NCI-H524 treated with DMSO at 0.1 percent for 48 hours (cell line): ENCODE results near the gene HEPH.
"Not testable (repeated sequence)": the region's sequence is repeated elsewhere in the genome, so short reads cannot be mapped to it uniquely, and the experiment has no call there.

Source experiments
- DNase-seq: peaks from one replicate; lab custom pipeline; 2025; lab: John Stamatoyannopoulos, UW

Gene HEPH

DNA sequence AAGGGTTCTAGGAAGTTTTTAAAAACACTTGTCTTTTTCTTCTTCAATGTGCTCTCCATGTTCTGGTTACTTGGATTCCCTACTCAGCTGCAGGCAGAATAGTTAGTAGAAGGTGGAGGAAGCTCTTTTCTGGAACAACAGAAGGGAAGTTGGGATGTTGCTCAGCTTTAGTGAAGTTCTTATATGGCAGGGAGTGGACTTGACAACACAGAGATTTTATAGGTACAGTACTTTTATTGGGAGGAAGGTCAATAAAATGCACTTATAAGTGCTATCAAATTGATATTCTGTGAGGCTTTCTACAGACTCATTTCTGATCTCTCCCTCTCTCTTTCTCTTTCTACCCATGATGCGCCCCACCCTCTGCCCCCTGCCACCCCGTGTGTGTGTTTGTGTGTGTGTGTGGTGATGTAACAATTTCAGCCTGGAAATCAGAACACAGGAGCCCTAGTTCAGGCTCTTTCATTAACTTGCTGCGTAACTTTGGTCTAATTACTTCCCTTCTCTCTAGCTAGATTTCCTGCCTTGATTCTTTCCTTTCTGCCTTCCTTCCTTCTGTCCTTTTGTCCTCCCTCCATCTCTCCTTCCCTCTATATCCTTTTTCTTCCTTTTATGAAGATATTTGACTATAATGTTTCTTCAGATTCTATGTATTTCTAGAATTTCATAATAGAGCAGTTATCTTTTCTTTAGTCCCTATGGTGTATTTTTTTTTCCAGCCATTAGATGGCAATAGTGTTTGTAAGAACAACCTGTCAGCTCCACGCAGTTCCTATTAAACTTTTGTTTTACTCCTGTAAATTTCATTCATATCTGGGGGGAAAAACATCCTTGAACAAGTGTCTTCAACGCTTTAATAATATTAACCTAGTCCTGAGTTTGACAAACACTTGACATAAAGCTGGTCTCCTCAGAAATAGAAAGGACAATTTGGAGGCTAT lies 37.1 kb downstream of the HEPH start:
- DNase-seq, result no peak

DNA sequence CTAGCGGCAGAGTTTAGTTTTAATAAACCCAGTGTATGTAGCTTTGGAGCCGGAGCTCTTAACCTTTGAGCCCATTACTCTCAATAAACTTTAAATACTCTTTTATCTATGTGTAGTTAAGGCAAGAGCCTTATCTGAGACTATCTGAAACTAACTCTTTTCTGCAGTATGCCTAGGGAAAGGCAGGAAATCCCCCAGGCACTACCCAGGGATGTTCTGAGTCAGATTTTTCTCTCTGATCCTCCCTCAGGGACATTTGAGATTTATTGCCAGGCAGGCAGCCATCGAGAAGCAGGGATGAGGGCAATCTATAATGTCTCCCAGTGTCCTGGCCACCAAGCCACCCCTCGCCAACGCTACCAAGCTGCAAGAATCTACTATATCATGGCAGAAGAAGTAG lies 39.1 kb downstream of the HEPH start:
- no peak for DNase-seq

DNA sequence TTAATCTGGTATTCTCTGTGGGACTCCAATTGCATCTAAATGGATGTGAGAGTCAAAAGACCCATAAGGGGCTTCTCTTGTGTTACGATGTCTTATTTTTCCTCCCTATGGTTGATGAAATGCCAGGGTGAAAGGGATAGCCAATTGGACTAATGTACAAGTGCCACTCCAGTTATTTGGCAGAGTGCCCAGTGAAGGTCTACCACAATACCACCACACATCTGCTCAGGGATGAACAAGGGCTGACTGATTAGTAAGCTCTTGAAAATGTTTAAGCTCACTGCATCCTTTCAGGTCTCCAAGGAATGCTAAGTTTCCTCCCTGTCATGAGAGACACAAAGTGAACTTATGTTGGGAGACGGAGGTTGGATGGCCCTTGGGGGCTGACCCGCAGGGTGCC lies 57.8 kb downstream of the HEPH start:
- DNase-seq, result no peak

DNA sequence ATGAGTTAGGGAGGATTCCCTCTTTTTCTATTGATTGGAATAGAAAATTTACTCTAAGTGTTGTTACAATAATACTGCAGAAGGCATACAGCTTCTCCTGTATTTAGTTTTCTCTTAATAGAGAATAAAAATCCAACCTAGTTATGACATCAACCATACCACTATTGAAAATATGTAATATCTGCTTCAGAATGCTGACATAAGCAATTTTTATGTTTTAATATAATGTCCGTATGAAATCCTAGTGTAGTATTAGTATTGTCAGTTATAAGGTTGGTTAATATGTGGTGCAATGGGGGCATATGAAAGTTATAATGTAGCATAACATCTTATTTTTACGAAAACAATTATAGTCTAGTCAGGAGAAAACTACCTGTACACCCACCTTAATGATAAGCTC lies 68.2 kb downstream of the HEPH start:
- DNase-seq, result no peak

DNA sequence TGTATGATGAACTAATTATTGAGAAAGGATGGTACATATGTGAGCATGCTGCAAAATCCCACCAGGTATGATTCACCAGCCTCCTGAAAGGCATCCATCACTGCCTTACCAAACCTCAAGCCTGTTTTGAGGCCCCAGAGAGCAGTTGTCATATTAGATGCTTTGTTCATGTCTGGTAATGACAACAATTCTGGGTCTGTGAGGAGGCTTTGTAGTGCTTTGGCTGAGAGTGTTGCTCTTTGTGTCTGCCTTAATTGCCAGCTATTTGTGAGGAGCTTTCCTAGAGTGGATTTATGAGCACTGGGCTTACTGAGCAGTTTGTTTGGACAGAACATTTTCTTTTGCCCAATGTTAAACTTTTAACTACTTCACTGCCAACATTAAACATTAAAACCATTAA lies 69.2 kb downstream of the HEPH start:
- no peak for DNase-seq

DNA sequence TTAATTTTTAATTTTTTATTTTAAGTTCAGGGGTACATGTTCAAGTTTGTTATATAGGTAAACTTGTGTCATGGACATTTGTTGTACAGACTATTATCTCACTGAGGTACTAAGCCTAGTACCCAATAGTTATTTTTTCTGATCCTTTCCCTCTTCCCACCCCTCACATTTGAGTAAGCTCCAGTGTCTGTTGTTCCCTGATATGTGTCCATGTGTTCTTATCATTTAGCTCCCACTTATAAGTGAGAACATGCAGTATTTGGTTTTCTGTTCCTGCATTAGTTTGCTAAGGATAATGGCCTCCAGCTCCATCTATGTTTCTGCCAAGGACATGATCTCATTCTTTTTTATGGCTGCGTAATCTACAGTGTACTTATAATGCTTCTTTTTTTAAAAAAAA lies 69.9 kb downstream of the HEPH start:
- not testable (repeated sequence) for DNase-seq

DNA sequence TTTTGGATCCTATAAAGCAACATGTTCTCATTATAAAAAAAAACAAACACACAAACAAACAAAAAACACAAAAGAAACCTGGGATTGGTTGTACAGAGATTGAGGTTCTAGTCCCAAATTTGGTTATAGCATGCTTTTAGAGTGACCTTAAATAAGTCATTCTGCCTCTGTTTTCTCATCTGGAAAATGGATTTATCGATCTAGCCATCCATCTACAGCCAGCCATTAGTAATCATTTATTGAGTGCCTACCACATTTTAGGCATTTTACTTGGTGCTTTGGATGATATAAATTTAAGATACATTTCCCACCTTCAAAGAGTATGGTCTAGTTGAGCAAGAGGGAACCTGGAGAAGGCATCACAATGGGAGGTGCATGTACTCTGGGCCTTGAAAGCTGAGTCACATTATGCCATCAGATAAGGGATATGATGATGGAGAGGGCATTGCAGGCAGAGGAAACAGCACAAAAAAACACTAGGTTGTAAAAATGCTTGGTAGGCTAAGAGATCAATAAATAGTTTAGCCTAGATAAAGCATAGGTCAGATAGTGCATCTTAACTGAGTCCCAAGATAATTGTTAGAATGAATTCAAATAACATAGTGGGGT lies 91.4 kb downstream of the HEPH start:
- DNase-seq, result no peak

DNA sequence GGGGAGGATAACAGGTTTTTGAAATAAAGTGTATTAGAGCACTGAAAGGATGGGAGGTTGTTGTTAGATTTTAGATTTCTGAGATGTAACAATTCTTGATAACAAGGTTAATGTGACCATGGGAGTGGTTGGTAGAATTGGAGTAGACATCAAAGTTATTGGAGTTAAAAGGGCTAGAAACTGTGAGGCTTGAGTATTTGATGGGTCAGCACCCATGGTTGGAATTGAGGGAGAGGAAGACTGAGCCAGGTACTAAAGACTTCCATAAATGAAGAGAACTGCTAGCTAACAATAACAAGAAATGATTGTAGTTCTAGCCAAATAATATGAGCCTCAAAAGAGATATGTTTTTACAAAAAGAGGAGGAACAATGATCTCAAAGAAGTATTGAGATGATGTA lies 98.8 kb downstream of the HEPH start:
- no peak for DNase-seq
